GDM1 (cell line): ENCODE results near the gene KY.
A peak's percentile ranks its signal among the peaks of the same experiment; 100 is the strongest.

Experiments
- DNase-seq: peaks from one replicate; lab custom pipeline; 2025; lab: John Stamatoyannopoulos, UW

The KY gene, protein sequence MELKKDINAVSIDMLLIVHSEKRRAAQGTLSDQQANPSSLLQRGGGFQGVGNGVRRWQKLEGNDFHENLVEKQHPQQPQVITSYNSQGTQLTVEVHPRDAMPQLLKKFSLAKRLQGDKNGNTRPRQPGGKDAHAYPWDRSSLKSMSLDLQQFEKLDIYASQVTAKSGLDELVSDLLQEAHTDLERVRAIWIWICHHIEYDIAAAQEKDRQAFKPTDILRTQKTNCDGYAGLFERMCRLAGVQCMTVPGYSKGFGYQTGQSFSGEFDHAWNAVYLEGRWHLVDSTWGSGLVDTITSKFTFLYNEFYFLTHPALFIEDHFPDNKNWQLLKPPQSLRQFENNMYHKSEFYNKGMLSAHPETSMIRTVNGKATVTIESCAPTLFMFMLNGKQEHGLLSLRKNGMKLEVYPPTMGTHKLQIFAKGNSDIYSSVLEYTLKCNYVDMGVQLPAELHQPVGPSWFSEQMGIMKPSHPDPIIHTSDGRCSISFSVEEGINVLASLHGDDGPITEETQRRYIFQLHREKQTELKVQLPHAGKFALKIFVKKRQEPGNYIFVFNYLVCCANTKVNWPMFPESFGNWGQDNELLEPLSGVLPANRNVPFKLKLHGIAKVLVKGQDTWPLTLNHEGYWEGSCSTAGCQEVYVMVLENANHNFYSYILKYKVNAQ

DNA sequence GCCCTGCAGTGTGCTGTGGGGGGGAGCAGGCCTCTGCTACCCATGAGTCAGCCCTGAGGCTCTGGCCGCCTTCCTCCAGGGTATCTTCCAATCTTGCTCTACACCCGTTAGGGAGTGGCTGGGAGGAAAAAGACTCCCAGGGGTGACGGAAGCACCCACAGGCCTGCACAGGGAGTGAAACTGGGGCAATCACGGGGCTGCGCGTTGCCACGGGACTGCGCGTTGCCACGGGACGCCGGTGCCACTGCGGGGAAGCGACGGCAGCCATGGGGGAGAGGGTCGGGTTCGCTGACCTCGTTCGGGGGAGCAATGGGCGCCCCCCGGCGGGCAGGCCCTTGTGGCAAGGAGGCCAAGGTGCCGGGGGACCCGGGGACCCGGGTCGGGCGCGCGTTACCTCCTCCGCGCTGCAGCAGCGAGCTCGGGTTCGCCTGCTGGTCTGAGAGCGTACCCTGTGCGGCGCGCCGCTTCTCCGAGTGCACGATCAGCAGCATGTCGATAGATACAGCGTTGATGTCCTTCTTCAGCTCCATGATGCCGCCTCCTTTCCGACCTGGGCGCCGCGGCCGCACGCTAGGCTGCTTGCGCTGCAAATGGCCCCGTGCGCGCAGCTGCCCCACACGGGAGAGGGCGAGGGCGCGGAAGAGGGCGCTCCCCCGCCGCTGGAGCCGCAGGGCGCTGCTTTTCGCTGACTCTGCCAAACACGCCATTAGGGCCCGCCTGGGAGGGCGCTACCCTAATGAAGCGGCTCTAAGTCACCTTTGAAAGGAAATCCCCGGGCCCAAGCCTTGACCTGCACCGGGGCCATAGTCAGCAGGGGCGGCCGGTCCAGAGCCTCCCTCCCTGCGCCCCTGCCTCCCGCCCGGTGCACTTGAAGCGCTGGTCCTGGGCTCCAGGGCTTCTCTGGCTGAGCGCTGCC is at the start of gene KY:
Gene KY (minus strand): TSS at position 592 of the 916 bp plus-strand sequence. CDS start 62 bp downstream, at position 530.
- DNase-seq, result no peak

DNA sequence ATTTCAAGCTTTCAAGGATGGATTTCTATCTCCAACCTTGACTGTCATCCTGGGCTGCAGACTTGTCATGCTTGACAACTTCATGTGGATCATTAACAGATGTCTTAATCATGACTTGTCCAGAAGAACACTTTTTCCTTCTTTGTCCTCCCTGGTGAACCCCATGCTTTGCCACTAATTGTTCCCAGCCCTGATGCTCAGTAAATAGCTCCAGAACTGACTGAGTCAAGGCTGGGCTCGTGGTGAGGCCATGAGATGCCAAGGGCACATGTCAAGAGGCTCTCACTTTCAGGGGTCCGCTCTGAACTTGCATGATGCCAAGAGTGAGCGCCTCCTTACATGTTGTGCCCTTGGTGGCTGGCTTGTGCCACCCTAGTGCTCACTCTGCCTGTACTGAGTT is 48.9 kb upstream of the KY start:
- DNase-seq, result no peak

DNA sequence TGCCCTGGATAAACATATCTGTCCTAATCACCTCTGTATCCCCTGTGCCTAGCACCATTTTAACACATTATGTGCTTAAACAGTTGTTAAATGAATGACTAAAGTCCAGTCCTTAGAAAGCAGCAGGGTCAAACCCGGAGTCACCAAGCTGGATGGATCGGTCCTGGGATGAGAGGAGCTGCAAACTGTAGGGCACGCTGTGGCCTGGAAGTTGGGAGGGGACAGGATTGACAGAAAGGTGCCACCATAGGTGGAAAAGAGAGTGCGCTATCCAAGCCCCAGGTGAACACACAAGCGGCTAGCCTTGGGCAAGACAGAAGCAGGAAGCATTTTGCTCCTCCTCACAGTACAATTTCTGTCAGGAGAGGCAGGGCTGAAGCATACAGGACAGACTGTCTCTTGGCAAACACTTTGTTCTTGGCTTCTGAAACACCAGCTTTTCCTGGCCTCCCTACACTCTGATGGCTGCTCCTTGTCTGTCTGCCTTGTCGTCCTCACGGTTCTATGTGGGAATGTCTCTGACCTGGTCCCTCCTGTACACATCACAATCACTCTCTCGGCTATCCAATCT is 48.4 kb upstream of the KY start:
- DNase-seq, result no peak

DNA sequence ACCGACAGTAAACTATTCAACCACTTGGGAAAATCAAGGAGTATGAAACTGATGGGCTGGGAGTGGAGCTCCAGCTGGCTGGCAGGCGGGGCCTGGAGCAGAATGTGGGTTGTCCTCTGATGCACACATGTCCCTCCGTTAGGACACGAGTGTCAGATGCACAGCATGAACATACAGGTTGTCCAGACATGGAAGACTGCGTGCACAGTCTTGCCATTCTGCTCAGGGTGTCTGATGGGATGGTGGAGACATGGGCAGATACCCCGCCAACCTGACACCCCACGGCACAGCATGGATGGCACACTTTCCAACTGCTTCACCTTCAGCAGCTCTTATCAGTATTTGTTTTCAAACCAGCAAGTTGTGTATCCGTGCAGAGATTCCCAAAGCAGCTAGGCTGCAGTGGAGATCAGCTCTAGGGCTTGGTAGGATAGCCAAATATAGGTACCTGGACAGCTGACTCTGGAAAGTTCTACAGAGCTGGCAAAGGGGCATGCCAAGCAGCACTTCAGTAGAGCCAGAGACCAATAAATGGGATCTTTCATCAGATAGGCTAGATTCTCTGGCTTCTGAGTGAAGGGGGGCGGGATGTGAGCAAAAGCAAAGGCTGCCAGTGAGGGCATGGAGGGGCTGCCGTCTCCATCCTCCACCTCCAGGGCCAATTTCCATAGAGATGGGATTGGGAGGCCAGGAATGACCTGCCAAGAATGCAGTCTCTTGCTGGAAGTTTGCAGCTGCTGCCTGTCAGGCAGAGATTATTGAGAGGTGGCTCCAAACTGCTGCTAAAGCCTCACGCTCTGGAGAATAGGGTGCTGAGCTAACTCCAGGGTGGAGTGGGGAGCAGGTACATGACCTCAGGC is 47.2 kb upstream of the KY start:
- no peak for DNase-seq

DNA sequence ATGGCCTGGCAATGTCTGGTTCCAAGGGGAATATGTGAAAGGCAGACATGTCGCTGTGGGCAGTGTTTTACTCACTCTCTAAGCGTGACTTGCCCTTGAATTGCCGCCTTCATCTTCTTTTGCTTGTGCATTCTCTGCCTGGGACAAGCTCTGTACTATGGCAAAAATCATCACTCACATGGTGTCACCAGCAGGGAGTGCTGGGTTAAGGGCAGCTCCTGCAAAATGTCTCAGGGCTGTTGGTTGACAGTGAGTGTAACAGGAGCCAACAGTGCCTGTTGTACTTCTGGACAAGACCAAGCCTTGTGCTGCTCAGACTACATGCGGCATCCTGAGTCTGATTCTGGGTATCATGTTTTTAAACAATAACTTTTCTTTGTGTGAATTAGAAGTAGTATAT is 45.3 kb upstream of the KY start:
- no peak for DNase-seq

DNA sequence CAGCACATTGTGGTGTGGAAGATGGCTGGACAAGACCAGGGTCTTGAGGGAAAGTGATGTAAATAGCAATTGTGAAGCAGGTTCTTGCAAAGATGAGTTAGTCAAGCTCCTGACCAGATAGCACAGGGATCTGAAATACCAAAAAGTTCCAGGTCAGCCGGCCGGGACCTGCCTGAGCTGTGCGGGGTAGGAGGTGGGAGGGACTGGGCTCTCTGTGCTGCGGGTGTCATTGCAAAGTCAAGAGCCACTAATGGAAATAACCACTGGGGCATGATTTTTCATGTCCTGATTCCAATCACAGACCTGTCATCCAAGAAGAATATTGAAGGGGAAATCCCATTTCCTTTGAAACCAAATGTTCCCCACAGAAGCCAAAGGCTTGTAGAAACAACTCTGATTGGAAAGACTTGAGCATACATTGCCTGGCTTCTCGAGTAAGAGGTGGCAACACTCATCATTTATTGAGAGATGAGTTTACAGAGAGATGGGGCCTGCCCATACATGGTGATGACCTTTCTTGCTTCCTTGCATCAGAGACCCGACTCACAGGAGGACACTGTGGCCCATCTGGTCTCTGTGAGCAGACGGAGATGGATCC is 44.2 kb upstream of the KY start:
- DNase-seq, result no peak

DNA sequence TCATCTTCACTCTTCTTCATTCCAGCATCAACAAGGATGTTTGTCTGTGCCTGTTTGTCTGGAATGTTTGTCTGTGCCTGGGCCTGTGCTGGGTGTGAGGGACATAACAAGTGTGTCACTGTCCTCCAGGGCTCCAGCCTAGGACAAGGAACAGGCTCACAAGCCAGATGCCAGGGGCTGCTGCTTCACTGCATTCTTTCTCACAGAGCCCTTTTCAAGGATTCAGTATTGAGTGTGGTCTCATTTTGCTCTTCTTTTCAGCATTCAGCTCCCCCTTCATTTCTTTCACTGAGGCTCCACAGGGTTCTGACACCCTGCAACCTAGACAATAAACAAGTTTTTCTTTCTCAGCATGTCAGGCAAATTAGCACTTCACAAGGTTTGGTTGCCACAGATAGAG is 43.6 kb upstream of the KY start:
- no peak for DNase-seq

DNA sequence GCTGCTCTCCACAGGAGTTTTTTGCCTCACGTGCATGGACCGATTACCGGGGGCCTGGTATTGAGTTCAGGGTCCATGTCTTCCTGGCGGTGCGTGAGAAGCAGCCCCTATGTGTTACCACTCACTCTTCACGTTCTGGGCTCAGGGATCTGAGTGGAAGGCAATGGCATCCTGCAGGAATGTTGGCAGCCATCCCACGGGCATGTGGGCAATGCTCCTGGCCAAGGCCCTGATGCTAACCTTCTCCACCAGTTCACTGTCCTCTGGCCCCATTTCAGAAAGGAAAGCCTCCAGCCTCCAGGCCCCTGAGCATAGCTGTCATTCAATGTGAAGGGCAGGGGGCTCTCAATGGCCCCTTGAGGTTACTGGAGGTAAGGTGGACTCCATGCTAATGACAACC is 43.0 kb upstream of the KY start:
- no peak for DNase-seq

DNA sequence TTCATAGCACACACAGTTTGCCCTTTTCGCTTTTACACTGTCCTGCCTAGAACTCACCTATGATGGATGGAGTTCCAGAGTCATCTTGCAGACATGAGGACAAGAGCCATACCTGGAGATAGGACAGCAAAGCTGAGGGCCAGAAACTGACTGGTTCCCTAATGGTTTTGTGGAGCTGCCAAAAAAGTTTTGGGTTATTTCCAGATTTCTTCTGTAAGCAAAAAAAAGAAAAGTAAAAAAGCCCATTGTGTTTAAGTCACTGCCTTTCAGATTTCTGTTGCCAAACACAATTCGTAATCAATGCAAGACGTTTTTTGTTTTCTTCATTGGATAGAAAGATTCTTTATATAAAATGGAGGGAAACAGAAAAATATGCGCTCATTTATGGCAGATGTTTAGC is 42.4 kb upstream of the KY start:
- no peak for DNase-seq

DNA sequence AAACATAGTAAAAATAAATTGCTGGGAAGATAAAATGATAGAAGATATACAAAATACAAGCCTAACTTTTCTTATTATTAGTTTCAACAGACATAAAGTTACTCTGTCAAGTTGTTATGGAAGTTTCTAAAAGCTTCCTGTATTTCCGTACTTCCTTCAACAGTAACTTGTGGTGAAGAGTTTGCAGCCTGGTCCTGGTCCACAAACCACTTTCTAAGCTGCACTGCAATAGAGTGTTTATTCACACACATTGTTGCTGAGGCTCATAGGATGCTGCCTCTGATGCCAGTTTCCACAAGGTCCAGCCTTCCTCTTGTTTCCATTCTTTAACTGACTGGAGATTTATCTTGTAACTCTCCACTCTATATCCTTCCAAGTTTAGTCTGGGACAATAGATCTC is 39.4 kb upstream of the KY start:
- peak; percentile 75 for DNase-seq

DNA sequence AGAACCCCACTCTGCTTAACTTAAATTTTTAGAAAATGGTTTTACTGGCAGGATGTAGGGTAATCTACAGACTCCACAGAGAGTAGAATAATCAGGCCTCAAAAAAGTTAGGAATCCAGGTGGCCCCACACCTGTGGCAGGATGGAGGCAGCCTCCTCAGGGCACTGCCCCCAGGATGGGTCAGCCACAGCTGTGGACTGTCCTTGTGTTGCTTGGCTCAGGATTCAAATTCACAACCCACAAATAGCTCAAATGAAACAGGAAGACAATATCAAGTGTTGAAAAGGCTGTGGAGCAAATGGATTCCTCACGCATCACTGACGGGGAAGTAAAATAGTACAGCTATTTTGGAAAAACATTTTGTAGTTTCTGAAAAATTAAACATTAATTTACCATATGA is 36.8 kb upstream of the KY start:
- no peak for DNase-seq

DNA sequence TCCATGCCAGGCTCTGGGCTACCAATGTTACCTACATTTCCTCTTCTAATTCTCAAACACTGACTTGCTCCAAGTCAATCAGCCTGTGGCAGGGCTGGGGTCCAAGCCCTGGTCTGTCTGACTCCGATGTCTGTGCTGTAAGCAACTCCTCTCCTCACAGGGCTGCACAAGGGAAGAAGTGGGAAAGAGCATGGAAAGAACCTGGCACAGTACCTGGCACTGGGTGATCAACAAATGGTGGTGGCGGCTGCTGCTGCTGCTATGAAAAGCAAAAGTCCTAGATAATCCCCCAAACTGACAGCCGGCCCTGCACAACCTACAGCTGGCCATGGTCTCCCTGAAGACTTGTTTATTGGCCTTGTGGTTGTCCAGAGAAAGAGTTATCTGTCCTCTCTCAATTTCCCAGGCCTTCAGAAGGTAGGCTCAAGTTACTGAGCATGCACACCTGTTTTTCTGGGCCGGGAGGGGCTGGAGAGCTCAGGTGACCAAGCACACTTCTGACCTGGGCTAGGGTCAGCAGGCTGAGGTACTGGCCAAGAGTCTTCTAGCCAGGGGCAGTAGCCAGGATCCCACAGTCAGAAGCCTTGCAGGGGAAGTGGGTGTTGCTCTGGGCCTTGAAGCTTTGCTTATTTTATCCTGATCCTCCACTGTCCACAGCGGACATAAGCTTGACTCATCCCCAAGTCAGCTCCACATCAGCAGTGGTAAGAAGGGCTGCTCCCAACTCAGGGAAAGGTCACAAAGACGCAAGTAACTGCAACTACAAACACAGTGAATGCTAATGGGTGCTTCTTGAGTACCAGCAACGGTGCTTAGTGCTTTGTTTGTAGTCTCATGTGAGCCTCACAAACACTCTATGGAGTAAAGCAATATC is 35.3 kb upstream of the KY start:
- no peak for DNase-seq

DNA sequence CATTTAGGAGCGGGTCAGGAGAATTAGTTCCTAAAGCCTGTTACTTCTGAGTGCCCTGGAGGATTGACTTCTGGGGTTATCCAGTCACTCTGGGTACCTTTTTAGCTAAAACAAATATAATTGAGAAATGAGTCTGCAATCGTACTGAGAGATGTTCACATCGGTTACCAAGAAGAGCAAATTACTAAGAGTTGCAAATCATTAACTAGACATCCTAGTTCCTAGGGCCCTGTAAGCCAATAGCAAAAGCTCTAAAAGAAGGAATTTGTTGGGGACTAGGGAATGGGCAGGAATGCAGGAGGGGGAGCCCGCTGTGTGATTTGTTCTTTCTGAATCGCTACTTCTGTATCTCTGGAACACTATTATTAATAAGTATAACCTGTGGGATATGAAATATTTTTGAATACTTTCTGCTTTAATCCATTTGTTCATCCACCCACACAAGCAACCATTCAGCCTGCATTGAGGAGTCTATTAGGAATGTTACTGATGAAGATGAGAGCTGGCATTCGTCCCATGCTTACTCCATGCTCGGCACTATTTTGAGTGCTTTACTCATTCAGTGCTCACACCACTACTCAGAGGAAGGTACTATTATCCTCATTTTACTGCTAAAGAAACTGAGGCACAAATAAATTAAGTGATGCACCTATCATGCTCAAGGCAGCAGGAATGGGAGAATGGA is 31.5 kb upstream of the KY start:
- no peak for DNase-seq

DNA sequence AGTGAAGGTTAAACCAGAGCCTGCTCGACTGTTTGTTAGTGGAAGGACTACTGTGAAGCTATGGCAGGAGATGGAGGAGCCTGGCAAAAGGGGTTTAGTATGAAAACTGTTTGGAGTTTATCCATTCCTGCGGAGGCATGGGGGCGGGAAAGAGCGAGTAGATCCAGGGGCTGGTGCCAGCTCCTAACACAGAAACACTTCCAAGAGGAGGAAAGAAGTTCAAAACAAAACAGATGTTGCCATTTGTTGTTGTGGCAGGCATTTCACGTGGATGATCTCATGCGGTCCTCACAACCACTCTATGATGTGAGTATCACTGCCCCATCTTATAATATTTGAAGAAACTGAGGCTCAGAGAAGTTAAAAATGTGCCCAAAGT is 30.7 kb upstream of the KY start:
- no peak for DNase-seq

DNA sequence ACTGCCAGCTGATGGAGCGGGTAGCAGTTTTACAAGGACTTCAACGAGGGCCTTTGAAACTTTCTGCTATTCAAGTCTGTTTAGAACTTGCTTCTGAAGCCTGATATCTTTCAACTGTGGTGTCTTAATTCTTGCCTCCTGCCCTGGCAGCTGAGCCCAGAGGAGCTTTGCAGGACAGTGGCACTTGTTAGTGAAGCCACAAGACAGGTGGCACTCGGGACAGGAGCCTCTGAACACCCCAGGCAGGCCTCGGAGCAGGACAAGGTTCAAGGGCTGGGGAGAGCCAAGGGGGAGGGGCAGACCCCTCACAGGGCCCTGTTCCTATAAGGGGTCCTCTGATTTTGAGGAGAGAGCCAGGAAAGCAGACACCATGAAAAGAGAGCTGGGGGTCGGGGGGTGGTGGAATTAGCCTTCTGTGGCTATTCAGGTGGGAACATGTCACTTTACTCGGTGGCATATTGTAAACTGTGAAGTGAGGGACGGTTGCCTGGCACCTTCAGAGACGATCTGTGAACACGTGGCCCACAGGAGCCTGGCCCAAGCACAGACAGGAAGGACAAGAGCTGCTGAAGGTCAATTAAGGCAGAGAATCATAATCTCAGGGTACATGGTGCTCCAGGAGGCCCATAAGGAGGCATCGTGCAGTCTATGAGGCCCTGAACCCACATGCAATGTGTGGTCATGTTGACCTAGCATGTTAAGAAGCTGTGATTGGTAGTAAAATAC is 30.1 kb upstream of the KY start:
- no peak for DNase-seq

DNA sequence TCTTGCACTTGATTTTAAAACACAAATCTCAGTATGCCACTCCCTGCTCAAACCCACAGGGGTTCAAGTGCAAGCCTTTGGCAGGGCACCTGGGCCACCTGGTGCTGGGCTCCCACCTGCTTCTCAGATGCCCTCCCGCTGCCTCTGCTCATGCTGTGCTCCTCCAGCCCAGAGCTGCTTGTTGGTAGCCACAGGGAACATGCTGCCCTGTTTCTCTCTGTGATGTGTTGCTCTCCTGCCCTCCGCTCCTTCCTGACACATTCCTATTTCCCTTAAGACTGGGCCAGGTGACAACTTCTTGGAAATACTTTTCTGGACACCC is 27.1 kb upstream of the KY start:
- no peak for DNase-seq

DNA sequence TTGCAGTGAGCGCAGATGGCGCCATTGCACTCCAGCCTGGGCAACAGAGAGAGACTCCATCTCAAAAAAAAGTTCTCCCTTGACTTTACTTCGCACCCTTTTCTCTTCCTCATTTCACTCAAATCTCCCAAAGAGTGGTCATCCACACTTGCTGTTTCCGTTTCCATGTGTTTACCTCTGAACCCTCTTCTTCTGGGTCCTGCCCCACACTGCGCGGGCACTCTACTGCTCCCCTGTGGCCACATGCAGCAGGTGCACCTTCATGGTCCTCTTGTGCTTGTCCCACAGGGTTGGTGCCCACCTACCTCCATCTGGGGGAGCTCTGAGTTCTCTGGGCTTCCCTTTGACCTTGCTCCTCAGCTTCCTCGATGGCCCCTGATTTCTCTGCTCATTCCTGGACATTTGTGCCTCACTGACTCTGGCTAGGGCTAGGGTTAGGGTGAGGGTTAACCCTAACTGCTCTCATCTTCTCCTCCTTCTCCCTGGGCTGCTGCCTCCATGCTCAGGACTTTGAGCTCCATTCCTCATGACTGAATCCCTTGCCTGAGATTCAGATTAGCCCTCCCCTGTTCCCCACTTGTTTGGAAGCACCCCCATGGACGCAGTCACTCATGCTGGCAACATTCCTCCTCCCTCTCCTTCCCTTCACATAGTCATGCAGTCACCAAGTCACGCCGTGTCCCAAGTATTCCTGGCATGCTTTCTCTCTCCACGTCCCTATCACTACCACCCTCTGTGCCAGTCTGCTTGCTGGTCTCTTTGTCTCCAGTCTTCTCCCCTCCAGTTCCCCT is 26.6 kb upstream of the KY start:
- no peak for DNase-seq

DNA sequence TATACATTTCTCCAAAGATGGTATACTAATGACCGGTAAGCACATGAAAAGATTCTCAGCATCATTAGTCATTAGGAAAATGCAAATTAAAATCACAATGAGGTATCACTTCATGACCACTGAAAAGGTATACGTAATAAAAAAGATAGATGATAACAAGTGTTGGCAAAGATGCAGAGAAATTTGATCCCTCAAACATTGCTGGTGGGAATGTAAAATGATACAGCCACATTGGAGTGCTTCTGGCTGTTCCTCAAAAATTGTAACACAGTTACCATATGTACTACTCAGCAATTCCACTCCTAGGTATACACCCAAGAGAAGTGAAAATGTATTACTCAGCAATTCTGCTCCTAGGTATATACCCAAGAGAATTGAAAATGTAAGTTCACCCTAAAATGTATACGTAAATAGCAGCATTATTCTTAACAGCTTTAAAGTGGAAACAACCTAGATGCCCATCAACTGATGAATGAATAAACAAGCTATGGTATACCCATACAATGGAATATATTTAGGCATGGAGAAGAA is 25.0 kb upstream of the KY start:
- no peak for DNase-seq
